ENCODE measurements around the gene CDCA4.
A peak's percentile ranks its signal among the peaks of the same experiment; 100 is the strongest.

Gene CDCA4

DNA sequence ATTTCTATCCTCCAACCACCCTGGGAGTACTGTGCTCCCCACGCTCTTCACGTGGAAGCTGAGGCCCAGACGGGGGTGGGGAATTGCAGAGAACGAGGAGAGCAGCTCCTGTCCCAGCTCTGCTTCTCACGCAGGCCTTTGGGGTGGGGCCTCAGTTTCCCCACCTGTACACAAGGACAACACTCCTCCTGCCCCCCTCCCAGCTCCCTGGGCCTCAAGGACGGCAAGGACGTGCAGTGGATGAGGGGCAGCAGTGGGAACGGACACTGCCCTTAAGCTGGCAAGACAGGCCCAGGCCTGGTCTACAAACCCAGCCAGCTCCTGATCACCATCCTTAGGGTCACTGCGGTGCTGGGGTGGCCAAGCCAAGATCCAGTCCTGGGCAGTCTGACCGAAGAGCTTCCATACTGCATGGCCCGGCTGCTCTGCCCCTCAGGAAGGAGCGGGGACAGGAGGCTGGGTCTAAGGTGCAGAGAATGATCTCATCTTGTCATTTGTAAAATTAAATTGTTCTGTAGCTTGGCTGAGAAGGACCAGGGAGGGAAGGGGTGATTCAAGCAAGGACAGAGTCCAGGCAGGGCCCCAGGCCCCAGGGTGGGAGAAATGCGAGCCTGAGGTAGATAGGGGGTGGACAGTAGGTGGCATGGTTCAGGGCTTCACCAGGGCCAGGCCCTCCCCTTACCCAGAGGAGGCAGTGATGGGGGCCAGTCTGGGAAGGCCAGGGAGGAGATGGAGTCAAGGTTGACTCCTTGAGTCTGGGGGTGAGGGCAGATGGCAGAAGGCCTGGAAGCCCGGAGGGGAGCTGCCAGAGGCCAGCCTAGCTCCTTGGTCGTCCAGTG is 36.6 kb downstream of the CDCA4 start:
- DNase-seq: no peak

DNA sequence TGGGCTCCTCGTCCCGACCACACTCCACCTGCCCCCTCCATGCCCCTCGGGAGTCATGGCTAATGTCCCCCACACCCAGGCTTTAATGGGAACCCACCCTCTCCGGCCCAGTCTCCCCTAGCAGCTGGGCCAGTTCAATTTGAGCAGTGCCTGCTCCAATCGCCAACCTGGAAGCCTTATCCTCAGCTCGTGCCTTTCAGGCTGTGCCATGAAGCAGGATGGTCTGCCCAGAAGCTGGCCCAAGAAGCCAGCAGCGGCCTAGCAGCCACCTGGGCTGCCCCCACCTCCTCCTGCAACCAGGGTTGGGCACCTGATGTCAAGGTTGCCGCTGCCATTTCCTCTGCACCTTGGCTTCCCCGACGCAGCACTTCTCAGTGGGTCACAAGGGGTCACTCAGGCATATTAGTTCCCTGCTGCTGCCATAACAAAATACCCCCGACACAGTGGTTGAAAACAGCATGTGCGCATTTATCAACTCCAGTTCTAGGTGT is 37.6 kb downstream of the CDCA4 start:
- no peak for DNase-seq

DNA sequence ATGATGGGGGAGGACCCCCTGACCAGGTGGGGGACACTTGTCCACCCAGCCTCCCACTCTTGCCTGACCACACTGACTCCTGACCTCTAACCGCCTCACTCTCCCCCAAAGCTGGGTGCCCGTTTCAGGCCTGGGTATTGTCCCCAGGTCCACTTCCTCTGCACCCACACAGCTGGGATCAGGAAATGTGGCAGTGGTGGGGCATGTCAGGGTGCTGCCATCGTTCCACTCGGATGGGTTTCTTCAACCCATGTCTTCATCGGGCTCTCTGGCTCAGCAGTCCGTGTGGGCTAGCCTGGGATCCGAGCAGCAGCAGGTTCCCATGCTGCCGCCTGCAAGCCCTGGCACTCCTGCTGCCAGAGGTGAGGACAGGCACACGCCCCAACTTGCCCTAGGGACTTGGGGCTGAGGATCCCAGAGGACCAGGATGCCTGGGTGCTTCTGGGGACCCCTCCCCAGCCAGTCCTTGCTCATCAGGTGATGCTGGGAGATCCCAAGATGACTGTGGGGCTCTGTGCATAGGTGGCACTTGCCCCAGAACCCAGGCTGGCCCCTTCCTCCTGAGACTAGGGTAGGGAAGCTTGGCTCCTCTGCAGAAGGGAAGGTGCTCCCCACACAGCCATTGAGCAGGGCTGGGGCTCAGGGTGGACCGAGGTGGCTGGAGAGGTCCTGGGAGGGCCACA is 38.2 kb downstream of the CDCA4 start:
- DNase-seq: no peak

DNA sequence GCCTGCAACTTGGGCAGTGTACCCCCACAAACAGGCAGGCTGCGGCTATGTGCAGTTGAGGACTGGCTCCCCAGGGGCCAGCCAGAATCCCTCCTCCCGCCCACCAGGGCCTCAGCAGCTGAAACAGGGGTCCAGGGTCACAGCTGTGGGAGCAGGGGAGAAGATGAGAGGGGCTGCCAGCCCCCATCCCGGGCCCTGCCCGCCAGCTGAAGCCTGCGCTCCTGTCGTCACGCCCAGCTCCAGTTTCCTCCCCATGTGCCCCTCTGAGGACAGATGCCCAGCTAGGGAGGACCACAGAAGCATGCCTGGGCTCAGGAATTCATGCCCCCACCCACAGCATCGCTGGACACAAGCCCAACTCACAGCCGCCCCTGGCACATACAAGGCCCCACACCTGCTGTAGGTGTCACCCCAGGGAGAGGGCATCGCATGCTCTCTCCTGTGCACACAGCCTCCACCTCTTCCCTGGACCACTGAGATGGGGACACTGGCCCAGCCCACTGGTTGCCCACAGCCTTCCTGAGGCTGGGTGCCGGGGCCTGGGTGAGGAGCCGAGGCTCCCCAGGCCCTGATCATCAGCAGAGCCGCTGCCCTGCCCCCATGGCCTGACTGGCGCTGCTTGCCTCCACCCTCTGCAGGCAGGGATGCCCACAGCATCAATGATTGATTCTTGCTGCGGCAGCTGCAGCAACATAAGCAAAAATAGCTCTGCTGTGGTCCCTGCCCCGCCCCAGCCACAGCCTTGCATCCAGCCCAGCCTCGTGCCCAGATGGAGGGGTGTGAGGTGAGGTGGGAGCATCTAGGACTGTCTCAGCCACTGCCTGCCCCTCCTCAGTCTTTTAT is 39.0 kb downstream of the CDCA4 start:
- DNase-seq: no peak

DNA sequence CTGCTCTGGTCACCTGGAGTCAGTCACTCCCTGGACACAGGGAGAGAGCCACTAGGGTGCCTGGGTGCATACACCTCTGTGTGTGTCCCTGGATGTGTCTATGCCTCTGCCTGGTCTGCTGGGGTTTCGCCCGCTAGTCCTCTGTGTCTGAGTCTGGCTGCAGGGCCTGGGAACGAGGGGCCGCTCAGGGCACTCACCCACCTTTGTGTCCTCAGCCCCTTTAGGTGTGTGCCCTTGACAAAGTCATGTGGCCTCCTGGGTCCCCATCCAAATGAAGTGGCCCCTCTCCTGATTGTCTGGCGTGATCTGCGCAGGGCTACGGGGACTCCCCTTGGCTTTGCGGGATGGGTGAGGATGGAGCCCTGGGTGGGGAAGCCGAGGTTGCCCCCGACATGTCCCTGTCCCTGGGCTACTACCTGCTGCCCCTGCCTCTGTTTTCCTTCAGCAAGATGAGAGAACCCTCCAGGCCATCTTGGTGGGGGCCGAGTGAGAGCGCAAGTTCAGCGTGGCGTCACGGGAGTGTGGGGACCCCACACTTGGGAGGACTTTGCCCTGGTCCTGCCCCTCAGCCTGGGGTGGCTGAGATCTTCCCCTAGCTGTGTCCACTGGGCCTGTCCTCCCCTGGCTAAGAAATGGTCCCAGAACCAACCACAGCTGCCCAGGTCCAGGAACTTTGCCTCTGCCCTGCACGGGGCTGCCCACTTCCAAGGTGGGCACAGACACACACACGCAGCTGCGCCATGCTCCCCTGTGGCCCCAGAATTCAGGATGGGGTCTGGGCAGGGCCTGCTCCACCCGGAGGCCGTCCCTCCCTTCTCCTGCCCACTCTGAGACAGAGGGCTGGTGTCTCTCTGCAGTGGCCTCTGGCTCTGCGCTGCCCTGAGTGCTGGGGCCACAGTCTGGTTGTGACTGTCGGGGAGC is 40.0 kb downstream of the CDCA4 start:
- no peak for DNase-seq

DNA sequence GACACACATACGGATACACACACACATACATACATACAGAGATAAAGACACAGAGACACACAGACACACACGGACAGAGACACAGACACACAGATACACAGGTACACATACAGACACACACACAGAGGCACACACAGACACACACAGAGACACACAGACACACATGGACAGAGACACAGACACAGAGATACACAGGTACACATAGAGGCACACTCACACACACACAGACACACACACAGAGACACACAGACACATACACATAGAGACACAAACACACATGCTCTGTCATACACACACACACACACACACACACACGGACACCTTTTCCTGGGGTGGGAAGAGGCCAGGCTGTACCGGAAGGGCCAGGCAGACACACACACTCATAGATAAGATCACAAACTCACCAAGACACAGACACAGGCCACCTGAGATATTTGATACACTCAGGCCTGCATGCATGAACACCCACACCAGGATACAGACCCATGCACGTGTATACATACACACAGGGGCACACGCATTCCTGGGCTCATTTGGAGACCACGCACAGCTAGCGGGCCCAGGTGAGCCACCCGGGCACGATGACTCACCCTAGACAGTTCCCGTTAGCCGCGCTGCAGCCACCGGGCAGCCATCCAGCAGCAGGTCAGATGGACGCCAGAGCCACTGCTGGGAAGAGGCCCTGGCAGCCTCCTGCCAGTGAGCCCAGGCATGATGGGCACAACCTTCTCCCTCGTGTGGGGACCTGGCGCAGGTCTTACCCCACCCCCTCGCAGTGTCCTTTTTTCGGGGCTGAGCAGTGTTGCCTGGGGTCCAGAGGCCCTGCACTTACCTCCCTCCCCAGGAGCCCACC is 40.9 kb downstream of the CDCA4 start:
- no peak for DNase-seq

DNA sequence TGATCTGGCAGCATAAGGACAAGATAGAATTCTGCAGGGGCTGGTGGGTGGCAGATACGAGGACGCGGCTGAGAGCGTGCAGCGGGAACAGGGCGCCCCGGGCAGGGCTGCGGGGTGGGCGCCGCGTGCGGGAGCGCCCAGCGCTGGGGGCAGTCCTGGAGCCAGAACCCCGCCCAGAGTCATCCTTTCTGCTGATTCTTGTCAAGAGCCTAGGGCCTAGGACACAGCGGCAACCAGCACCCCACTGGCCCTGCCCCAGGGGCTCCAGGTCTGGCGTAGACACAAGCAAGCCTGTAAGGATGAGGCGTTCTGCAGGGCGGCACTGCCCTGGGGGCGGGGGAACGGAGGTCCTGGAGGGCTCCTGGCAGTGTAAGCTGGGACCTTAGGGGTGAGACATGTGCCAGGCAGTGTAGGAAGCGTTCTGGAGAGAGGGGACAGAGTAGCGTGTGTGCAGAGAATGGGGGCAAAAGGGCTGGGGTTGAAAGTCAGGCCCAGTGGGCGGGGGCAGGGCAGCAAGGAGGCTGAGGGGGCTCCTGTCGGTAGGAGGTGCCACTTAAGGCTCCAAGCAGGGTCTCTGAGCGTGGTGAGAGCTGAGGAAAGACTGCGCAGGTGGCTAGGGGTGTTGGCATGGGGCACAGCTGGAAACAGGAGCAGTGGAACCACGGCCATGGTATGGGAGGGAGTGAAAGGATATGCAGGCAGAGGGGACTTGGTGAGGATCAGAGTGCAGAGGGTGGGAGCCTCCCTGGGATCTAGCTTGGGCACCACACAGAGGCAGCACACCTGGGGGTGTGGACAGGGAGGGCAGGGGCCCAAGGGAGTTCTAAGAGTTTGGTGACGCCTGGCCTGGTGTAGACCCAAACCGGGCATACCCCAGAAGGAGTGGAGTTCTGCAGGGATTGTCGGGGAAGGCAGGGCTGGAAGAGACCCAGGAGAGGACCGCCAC is 41.9 kb downstream of the CDCA4 start:
- DNase-seq: no peak

DNA sequence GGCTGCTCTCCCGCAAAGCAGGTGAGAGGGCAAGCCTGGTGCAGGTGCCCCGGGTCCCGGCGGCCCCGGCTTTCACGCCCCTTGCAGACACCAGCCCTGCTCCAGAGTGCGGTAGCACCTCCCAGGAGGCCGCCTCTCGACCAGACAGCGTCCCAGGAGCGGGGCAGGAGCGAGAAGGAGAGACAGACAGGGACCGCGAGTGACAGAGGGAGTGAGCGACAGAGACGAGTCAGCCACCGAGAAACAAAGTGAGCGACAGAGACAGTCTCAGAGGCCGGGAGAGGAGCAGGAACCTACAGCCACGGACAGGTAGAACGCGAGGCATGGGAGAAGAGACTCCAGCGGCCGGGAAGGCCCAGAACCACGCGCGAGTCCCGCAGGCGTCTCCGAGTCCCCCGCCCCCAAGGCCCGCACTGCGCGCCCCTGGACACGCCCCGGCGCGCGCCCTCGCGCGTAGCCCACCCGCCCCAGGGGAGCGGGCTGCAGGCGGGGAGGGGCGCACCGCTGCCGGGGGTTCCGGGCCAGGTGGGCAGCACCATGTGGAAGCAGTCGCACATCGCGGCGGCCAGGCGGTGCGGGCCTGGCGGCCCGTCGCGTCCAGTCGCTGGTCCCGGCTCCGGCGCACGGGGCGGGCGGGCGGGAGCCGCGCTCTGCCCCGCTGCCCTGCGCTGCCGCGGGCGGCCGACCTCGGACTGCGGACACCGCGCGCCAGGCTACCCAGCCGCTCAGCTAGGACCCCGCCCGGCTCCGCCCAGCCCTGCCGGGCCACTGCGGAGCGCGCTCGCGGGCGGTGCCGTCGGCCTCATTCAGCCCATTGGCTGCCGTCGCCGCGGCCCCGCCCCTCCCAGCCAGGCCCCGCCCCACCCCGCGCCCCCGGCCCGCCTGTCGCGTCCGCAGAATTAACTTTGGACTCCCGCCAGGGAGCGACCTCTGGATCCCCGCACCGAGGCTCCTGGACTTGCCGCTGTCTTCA is 42.9 kb downstream of the CDCA4 start, which contains the start of gene AHNAK2:
Gene AHNAK2 (minus strand): TSS at position 694 of the 973 bp plus-strand sequence. CDS start 137 bp downstream, at position 557.
- DNase-seq: peak; percentile 71

DNA sequence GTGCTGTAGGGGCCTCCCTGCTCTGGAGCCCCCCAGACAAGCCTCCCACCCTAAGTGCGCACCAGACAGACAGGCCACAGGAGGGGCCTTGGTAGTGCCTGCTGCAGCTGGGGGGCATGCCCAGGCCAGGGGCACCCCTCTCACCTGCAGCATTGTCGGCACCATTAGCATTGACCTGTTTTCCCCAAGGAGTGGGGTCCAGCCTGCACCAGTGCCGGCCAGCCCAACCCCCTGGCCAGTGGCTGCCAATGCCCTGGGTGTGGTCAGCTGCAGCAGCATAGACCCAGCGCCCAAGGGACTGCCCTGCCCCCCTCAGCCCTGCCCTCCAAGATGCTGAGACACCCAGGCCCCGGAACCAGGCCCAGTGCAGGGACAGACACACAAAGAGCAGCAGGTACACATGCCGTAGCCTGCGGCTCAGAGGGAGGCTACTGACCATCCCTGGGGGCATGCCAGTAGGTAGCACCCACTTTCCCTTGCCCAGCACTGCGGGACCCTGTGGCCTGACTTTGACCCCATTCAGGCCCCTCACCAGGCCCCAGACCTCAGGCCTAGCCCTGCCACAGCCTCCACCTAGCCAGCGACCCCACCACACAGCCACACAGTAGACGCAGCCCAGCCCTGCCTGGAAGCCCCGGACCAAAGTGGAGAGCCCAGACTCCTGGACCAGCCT is 43.7 kb downstream of the CDCA4 start:
- no peak for DNase-seq

DNA sequence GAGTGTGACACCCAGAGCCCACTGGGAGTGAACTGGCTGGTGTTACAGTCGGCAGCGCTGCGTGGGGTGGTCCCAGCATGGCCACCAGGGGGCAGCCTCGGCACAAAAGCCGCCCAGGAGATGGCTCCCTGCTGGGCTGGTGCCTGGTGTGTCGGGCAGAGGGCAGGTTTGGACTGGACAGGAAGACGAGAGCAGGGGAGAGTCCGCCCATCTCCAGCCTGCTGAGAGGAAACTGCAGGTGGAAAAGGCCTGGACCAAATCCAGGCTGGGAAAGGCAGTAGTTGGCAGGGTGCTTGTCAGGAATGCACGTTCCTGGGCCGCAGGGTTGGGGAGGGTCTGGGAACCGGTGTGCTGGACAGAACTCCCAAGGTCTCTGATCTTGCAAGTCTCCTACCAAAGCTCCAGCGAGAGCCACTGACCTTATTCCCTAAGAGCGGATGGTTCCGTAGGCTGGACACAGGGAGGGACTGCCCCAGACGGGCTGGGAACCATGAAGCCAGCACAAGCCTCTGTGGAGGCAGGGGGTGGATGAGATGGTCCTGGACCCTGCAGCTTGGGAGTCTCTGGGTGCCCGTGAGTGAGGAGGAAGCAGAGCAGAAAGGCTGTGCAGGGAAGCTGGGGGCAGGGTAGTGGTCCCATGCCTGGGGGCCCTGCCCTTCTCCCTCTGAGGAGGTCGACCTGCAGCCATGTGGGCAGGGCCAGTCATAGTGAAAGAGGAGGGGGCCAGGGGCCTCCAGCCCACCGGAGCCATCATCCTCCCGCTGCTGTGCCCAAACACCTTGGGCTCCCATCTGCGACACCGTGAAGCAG is 44.5 kb downstream of the CDCA4 start:
- DNase-seq: peak; percentile 62

DNA sequence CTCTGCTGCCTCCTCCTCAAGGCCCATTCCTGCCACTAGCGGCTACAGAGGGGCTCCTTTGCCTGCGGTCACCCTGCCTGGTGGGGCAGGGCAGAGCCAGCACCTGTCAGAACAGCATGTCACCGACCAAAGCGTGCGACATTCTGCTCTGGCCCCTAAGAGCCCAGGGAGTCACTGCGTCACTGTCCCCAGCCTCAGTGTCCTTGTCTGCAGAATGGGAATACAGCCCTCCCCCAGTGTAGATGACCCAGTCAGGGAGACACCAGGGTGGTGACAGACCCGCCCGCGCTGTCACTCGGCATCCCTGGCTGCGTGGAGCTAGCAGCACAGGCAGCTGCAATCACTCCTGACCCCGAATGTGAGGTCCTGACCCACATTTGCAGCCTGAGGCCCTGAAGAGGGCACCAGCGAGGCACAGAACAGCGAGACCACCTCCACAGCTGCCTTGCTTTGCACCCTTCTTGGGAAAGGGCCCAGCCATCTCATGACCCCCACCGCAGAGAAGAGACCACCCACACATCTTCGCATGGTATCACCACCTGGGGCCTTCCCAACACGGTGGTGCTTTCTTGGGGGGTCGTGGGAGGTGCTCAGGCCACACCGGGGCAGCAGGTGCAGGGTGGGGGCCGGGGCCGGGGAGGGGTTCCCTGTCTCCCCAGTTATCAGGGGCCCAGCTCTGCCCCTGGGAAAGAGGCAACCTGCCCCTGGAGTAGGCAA is 45.2 kb downstream of the CDCA4 start:
- DNase-seq: no peak

DNA sequence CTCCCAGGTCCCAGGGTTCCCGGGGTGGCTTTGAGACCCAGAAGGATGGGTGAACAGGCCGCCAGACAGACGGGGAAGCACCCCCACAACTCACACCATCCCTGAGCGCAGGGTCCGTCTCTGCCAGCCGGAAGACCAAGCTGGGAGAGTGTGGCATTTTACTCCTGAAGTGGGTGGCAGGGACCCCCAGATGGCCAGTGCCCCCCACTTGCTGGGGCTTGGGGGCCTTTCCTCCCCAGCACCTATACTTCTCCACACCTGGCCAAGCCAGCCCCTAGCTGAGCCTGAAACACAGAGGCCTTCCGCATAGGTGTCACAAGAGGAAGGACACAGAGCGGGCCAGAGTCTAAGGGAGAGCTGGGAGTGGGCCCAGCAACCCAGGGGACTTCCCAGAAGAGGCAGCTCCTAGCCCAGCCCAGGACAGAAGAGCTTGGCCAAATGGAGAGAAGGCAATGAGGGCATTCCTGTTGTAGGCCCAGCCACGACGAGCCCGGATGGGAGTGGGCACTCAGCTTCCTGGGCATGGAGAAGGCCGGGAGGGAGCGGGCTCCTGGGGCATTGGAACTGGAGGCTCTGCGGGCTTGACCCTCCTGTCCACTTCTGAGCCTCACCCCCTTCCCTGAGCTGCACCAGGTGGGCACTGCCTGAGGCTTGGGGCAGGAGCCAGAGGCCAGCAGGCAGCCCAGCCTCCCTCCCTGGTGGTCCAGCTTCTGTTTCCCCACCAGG is 46.1 kb downstream of the CDCA4 start:
- DNase-seq: no peak

DNA sequence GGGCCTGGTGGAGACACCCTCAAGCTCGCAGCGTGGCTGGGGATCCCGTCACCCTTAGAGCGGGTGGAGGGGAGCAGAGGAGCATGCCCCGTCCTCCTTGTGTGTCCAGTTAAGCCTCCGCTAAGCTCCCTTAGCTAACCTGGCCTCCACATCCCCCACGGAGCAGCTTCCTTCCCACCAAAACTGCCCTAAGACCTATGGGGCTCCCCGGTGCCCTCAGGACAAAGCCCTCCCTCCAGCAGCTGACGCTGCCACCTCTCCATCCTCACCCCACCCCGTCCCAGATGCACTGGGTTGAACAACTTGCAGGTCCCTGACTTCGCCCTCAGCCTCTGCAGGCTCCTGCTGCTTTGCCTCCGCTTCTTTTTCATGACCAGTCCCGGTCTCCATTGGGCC is 46.7 kb downstream of the CDCA4 start:
- DNase-seq: no peak

DNA sequence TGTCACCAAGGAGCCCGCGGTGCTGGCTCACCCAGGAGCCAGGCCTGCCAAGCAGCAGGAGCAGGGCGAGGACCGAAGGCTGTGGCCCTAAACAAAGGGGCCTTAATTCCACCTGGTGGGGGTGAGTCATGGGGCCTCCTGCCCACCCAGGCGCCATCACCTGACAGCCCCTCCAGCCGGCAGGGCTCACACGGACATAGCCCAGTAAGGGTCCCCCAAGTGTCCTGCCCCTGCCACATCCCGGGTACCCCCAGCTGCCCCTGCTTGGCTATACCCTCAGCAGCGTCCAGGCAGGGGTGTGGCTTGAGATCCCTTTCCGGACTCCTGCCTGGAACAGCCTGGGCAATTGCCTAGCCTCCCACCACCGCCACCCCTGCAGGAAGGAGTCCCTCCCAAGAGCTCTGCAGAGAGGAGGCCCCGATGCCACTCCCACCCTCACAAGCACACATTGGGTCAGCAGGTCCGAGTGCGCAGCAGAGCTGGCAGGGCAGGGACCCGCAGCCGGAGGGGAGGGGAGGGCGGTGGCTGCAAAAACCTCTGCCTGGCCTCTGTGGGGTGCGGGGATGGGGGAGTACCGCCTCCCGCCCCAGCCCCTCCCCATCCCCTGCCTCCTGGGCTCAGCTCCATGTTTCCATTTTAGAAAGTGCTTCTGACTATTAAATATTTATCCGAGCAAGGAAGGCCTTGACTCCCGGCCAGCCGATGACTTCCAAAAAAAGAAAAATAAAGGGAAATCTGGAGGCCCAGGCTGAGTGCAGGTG is 47.3 kb downstream of the CDCA4 start:
- DNase-seq: peak; percentile 79

DNA sequence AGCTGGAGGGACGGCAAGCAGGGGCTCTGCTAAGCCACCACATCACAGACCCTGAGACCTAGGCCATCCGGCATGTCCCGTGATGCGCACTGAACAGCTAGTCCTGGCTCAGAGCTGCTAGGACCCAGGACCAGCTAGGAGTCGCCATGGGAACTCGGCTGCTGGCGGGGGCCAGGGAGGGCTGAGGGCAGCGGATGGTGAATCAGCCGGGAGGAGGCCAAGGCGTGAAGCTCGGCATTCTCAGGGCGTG is 47.8 kb downstream of the CDCA4 start:
- DNase-seq: peak; percentile 97
